ENCODE measurements around the gene NFIC.

DNA sequence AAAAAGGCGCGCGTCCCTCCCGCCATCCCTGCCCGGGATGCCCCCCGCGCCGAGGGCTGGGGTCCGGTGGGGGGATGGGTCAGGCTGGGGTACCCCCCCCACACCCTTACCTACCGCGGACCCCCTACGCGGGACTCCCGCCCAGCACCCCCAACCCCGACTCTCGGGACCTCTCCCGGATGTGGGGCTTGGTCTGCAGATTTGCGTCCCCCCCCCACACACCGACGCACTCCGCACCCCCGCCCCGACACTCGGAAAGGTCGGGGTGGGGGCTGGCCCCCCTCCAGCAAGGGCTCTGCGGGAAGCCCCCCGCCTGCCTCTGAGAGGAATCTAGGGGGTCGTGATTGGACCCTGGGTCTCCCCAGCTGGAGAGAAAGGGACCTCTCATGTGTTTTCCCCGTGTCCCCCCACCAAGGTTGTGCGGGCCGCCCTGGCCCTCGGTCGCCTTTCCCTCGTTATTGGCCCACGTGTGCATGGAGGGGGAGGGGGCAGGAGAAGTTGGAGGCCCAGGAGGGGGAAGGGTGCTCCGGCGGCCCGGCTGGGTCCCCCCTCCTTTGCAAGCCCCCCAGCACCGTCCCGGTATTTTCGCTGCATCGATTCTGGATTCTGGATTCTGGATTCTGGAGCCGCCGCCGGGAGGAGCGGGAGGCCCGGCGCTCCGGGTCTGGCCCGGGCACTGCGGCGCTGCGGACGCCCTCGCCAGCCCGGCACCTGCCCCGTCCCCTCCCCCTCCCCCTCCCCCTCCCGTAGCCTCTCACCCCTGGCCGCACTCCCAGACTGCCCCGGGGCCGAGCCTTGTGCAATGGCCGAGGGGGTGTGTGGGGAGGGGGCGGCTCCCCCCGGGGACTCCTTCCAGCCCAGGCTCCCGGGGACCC, 607 bp downstream of the NFIC start:
- TF ChIP-seq, protein P1, sequence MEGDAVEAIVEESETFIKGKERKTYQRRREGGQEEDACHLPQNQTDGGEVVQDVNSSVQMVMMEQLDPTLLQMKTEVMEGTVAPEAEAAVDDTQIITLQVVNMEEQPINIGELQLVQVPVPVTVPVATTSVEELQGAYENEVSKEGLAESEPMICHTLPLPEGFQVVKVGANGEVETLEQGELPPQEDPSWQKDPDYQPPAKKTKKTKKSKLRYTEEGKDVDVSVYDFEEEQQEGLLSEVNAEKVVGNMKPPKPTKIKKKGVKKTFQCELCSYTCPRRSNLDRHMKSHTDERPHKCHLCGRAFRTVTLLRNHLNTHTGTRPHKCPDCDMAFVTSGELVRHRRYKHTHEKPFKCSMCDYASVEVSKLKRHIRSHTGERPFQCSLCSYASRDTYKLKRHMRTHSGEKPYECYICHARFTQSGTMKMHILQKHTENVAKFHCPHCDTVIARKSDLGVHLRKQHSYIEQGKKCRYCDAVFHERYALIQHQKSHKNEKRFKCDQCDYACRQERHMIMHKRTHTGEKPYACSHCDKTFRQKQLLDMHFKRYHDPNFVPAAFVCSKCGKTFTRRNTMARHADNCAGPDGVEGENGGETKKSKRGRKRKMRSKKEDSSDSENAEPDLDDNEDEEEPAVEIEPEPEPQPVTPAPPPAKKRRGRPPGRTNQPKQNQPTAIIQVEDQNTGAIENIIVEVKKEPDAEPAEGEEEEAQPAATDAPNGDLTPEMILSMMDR (IDR thresholded peaks at IDR 0.05), result no peak
- TF ChIP-seq POLR2A (IDR thresholded peaks at IDR 0.05), result peak; percentile 77

Measured in right lobe of liver (tissue), 4 donors.